ENCODE measurements around the gene SLC16A1. TPM values are rescaled to one million over a fixed set of nuclear protein-coding genes. Genes with fewer than 3 reads are reported as not detected.

SLC16A1 gene
- total and polyA plus RNA-seq, 2 of the 8 experiments (the other 6 are each of a cell fraction or from before 2014, with no cell fraction given): 435 to 545 TPM

GRCh38 chr1:112894561-112895011, 61.4 kb downstream of the SLC16A1 start (continued):
- TF ChIP-seq CREB1 (IDR thresholded peaks at IDR 0.05) (no peak), TAF7 (optimal IDR thresholded peaks at IDR 0.05; ENCODE audit: borderline replicate concordance, low read depth, low read length) (no peak), POLR2AphosphoS5 (IDR thresholded peaks at IDR 0.05; ENCODE audit: low read depth, low read length) (no peak), BACH1 (IDR thresholded peaks at IDR 0.05; ENCODE audit: low read length) (no peak), USF2 (IDR thresholded peaks at IDR 0.05; ENCODE audit: low read length) (no peak), SUZ12 (IDR thresholded peaks at IDR 0.05; ENCODE audit: low read length) (no peak), GABPA (IDR thresholded peaks at IDR 0.05; ENCODE audit: borderline replicate concordance, insufficient read depth, low read length) (no peak), RFX5 (IDR thresholded peaks at IDR 0.05; ENCODE audit: borderline replicate concordance, low read depth, low read length) (no peak)

Data from H1 (cell line).